OCI-M2 (cell line): Measurements from ENCODE around the gene GAS7.
"Not testable (repeated sequence)": the region's sequence is repeated elsewhere in the genome, so short reads cannot be mapped to it uniquely, and the experiment has no call there.

Experiments used
- DNase-seq: peaks from one replicate; lab custom pipeline; 2025; ENCODE audit not compliant: unreplicated experiment; lab: John Stamatoyannopoulos, UW

Gene GAS7

DNA sequence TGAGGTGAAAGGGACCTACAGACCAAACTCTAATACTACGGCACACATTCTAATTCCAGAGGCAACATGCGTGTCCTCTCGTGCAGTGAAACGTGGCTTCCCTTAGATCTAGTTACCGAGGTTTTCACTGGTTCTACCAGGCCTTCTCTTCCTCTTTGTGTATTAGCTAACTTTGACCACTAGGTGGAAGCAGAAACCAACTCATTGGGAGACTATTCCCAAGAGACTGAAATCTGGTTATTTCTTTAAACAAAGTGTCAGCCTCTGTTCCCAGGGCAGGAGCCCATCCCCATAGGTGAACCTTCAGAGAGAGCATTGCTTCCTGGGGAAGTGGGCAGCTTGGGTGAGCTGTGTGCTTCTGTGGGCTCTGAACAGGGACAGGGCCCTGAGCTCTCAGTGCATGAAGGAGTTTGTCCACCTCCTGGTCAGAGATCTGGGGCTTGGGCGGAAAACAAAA lies 273.6 kb downstream of the GAS7 start:
- no peak for DNase-seq

DNA sequence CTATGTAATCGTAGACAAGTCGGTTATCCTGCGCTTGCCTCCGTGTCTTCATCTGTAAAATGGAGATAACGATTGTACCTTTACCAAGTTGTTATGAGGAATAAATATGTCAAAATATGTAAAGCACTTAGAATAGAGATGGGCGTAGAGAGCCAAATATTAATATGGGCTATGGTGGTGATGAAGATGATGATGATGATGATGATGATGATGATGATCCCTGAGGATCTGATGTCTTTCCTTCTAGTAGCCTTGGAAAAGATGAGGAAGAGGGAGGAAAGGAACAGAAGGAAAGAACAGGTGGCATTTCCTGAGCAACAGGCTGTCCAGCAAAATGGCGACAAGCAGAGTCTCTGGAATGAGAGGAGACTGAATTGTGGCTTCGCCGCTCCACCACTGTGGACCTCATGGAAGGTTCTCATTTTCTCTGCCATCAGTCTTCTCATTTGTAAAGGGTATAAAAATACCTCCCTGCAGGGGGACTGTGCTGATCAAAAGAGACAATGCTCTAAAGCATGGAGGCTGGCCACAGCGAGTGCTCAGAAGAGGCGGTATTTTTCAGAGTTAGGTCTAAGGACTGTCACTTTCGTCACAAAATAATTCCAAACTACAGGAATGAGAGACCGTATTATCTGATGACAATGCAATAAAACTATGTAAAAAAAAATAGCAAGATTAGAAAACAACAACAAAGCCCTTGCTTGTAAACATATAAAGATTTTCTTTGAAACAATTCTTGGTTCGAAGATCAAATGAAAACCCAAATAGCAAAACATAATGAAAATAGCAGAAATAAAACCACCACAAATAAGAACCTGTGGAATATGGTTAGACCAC lies 276.2 kb downstream of the GAS7 start:
- no peak for DNase-seq

DNA sequence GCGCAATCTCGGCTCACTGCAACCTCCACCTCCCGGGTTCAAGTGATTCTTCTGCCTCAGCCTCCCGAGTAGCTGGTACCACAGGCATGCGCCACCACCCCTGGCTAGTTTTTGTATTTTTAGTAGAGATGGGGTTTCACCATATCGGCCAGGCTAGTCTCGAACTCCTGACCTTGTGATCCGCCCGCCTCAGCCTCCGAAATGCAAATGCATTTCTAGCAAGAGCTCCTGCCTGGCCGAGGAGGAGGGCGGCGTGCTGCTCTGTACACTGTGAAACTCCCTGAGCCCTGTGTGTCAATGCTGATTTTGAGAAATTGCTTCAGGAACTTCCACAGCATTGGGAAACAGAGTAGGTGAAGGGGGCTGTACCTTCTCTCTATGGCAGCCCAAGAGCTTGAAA lies 277.2 kb downstream of the GAS7 start:
- not testable (repeated sequence) for DNase-seq

DNA sequence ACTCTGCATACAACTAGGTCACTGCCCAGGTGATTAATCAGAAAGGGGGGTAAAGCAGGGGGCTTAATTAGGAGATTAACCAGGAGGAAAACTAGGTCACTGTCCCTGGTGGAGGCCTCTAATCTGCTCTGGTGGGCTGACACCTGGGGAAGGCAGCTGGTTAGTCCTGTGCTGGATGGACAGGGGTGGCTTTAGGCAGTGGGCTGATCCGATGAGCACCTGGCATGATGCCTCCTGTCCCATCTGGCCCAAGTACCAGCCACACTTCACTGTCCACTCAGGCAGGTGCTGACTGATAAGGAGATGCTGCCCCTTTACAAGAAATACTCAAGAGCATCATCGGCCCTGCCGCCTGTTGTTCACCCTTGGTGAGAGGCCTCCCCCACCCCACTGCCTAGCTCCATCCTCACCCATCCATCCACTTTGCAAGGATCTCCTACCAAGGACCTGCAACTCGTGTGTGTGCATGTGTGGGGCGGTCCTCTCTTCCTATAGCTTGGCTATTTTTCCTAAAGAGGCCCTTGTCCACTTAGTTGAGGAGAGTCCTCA lies 279.5 kb downstream of the GAS7 start:
- DNase-seq, result no peak

DNA sequence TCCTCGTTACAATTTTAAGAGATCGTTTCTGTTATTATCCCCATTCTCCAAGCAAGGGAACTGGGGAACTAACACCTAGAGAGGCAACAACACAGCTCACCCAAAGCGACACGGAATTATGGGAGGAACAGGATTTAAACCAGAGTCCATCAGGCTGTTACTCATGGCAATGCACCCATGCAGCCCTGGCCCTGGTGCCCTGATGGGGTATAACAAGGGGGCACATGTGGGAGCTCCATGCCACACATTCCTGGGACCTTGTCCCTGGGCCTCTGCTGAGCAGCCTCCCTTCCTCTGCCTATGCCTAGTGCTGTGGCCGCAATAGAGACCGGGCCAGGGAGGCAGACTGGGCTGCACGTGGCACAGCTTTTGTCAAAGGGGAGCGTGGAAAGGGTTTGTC lies 280.1 kb downstream of the GAS7 start:
- DNase-seq, result no peak

DNA sequence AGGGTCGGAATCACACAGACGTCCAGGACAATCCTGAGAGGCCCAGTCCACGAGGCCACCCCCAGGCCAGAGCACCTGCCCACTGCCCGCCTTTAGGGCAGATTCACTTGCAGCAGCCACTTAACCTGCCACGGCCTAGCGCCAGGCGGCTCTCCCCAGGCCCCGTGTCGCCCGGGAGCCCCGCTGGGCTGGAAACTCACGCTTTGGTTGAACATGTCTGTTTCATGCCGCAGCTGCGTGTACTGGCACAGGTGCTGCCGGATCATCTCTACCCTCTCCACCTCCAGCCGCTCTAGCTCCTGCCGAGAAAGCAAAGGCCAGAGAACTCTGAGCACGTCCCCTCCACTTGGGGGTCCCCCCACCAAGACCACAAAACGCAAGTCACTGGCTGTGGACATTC lies 280.6 kb downstream of the GAS7 start:
- no peak for DNase-seq

DNA sequence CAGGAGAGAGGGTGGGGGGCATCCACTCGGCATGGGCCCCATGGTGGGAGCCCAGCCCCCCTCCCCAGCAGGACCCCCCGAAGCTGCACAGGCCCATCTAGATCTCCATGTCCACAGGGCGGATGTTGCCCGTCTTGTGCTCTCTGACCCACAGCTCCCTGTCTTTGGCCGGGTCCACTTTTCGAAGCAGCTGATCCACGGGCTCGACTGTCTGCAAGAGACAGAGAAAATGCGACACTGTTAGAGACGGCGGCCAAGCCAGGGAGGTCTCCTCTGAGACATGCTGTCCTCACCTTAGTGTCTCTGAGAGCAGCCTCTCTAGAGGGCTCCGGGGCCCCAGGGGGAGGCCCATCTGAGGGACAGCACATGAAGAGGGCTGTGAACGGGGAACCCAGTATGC lies 281.3 kb downstream of the GAS7 start:
- DNase-seq, result no peak

DNA sequence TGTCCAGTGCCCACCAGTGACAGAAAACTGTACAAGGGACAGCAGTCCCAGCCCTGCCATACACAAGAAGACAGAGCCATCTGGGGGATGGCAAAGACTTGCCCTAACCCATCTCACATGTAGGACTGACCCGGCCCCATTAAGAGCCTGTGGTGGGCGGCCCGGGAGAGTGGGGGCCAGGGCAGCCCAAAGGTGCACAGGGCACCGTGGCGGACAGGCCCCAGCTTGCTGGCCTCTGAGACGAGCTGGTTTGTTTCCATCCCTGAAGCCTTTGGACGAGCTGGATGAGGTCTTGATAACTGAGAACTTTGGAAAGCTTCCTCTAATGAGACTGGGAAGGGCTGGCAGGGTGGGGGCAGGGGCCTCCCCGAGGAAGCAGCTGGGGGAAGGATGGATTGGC lies 282.3 kb downstream of the GAS7 start:
- no peak for DNase-seq

DNA sequence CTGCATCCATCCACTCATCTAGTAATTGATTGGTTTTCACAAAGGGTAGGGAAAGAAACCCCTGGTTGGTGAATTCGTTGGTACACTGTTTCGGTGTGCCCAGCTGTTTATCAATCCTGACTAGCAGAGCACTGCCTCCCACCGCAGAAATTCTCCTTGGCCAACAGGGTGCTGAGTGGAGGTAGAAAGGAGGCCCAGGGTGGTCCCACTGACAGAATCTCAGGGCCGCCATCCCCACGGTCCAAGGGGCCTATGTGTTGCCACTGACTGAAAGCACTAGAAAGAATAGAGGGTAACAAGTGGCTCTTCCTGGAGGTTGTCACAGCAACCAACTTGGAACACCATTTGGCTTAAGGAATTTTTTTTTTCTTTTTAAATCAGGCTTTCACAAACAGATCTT lies 284.9 kb downstream of the GAS7 start:
- DNase-seq, result no peak

DNA sequence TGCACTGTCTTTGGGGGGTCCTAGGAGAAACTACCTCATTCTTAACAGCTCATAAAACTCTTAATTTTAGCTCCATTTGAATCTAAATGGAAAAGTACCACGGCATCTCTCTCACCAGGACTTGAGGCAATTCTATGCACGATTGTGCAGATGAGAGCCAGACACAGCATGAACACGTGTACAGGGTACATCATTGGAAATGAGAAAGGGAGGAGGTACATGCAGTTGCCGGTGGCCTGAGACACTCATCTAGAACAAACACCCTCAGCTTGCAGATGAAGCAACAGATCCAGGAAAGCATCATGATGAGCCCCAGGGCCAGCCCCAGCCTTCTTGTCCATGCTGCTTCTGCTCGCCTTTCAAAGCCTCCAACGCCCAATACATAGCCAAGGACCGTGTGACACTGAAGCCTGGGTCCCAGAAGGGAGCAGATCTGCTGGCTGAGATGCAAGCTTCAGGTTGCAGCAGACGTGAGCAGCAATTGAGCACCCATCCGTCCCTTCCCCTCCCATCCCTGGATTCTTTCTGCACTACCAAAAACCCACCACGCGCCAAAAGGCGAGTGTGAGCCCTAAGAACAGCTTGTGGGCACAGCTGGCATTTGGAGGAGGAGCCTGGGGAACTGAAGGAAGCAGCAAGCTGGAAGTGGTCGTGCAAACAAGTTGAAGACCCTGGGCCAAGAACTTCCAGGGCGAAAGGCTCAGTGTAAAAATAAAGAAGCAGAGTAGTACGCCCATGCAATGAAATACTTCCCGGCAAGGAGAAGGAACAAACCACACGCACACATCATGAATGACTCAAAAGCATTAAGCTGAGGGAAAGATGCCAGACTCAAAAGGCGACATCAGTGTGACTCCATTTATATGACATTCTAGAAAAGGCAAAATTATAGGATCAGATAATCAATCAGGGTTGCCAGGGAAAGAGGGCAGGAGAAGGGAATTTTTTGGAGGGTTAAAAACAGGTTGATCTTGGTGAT lies 286.0 kb downstream of the GAS7 start:
- no peak for DNase-seq

DNA sequence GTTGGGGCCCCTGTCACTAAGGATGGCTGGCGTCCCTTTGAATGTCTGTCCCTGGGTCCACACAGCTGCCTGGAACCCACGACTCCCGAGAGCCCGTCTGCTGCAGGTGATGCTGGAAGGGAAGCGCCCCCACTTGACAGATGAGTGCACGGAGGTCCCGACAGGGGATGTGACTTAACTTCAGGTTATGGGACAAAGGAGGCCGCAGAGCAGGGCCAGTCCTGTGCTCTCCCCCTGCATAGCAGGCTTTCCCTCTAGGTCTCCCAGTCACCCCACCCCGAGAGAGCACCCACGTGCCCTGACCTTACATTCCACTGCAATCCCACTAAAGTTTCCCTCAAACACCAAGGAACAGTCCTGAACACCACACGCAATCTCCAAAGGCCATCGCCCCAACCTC lies 287.3 kb downstream of the GAS7 start:
- no peak for DNase-seq

DNA sequence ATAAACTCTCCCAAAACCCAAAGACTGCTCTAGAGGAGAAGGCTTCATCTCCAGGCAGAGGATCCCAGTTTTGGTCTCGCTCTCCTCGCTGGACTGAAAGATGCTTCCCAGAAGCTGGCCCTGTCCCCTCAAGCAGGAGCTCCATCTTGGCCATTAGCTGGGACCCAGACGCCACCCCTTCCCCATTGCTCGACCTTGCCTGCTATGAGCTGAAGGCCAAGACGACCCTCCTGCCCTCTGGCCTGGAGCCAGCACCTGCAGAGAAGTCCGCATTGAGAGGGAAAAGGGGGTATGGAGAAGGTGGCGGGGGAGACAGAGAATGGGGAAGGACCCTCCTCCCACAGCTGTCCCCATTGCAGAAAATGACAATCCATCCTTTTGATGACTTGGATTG lies 289.8 kb downstream of the GAS7 start:
- DNase-seq, result no peak

DNA sequence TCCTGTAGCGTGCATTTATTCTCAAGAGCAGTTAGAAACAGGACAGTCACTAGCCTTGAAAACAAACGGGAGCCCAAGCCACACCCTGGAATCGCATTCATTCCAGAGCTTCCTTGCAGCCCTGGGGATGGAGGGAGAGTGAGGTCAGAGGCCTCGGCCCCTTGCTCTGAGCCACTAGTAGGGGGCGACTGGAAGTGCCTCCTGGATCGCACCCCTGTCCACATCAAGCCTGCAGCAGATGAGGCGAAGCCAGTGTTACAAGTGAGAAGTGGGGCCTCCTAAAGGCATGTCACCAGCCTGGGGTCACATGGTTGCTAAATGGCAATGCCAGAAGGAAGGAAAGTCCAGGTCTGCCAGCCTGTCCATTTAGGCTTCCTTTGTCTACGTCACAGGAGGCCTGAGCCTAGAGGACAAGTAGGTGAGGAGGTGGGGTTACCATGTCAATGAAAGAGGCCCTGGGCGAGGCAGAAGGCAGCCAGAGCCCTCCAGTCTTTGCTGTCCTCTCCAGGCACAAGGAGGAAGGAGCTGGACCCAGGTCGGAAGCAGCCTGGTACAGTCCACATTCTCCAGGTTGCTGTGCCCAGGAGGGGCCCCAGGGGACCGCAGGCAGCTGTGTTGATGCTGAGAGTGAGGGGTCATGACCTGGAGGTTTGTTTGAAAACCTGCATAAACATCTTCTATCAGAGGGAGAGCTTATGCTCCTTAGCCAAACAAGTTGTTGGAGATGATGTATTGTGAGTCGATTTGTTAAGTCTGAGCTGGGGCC lies 290.3 kb downstream of the GAS7 start:
- DNase-seq, result no peak

DNA sequence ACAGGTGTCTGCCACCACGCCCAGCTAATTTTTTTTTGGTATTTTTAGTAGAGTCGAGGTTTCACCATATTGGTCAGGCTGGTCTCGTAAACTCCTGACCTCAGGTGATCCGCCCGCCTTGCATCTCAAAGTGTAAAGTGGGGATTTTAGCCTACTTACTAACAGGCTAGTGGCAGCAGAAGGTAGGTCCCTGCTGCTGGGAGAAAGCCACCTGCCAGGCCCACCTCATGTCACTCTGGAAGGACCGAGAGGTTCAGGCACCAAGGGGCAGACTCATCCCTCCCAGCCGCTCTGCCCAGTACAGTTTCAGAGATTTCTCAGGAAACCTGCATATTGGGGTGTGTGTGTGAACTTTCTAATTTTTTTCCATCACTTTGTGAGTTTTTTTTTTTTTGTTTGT lies 291.3 kb downstream of the GAS7 start:
- no peak for DNase-seq

DNA sequence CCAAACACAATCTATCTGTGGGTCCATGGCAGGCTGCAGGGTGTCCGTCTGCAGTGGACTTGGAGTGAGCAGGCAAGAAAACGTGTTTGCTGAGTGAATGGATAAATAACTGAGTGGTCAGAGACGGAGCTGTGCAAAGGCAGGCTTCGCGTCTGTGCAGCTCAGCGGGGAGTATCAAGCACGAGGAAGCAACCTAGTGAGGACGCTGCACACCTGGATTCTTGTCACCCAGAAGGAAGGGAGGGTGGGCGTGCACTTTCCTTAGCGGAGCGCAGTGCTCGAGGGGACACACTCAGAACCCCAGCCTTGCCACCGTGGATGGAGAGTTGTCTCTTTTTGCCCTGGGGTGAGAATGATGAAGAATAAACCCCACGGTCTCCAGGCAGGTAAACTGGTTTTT lies 291.8 kb downstream of the GAS7 start:
- no peak for DNase-seq

DNA sequence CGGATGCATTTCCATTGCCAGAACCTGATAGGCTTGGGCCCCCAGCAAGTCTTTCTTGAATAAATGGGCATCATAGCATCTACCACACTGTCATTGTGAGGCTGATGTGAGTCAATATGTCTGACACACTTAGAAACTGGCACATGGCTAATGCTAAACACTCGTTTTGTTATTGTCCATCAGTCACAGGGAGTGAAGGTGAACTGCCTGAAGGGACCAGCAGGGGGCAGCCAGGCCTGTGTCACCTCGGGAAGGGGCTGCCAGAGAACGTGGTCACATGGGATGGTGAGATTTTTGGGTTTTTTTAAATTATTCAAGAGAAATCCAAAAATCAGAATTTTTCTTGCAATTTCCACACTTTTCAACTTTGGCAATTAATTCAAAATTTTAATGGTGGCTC lies 292.5 kb downstream of the GAS7 start:
- no peak for DNase-seq

DNA sequence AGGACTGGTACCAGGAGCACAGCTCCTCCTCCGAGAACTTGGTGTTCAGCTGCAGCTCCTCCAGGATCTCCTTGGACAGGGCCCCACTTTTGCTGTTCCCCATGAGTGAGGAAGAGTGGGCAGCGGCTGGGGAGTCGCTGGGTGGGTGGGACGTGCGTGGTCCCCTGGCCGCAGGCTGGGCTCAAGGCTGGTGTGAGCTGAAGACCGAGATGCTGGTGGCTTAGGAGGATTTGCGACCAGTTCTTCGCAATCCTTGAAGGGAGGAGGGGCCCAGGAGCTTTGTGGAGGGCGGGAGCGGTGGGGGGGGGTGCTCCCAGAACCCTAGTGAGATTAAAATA lies 293.4 kb downstream of the GAS7 start, which contains the start of gene RCVRN:
RCVRN (minus strand) TSS at position 194 of the 338 bp plus-strand sequence; CDS start at position 103, 91 bp downstream.
- no peak for DNase-seq

DNA sequence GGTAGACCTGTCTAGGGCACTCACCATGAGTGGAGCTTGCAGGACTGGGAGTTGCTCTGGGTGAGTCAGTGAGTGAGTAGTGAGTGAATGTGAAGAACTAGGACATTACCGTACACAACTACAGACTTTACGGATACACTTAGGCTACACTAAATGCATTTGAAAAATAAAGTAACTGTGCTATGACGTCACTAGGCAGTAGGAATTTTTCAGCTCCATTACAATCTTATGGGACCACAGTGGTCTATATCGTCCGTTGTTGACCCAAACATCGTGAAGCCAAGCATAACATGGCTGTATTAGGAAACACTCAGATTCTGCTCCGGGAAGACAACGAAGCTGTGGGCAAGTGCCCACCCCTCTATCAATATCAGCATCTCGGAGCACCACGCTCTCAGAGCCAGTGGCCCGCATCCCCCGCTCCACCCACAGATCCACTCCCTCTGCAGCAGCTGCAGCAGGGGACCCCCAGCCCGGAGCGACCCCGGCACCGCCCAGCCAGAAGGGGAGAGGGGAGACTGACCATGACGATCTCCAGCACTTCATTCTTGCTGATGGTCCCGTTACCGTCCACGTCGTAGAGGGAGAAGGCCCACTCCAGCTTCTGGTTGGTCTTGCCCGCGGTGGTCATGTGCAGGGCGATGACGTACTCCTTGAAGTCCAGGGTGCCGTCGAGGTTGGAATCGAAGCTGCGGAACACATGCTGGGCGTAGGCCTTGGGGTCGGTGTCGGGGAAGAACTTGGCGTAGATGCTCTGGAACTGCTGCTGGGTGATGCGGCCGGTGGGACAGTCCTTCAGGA lies 293.9 kb downstream of the GAS7 start:
- DNase-seq, result no peak

DNA sequence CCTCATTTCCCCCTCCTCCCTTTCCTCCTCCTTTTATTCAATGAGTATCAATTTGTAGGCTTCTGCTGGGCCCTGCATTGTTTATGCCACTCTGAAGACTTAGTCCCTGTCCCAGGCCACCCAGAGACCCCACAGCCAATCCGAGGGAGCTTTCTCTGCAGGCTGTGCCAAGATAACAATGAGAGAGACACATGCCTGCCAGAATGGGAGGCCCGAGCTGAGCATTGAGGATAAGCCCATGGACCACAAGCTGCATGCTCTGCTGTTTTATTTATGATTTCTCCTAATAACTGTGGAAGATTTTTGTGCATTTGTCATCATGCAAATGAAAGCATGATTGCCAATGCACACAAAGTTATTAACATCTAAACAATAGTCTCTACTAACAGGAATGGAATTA lies 296.3 kb downstream of the GAS7 start:
- DNase-seq, result no peak

DNA sequence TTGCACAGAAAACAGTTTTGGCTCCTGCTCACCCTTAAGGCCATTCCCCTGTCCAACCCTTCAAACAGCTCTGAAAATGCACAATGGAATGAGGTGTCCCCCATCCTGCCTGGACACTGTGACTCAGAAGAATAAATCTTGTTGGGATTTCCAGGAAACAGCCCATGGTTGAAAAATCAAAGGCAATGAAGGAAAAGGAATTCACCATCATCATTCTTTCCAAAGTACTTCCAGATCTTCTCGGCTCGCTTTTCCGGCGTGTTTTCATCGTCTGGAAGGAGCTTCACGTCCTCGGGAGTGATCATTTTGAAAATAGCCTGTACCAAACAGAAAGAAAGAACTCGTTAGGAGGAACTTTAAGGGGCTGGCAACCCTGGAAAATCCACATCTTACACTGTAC lies 297.6 kb downstream of the GAS7 start:
- no peak for DNase-seq
